HepG2 (cell line): Measurements from ENCODE around the gene TEX51. TPM values are rescaled to one million over a fixed set of nuclear protein-coding genes. Genes with fewer than 3 reads are reported as not detected.

Source experiments
- FOXA1 ChIP-seq, 2 experiments: fragments of 450-650 bp in 1 of 2; sonication (generic) in 1 of 2; formaldehyde crosslinking in 1 of 2; IDR thresholded peaks; 2 replicates each; pipeline versions ENCODE4 v1.4.0 to v1.6.1; 2016 to 2020; ENCODE audit warnings: missing genetic modification reagents in 1 of 2
- NBN ChIP-seq: fragments of 450-650 bp; conservative IDR thresholded peaks from 2 replicates; pipeline ENCODE4 v1.6.1; 2017
- NFATC3 ChIP-seq: sonication (generic); formaldehyde crosslinking; IDR thresholded peaks from 2 replicates; pipeline ENCODE4 v1.5.1; 2020; ENCODE audit warnings: mild to moderate bottlenecking, missing genetic modification reagents
- PLRG1 ChIP-seq: fragments of 450-650 bp; conservative IDR thresholded peaks from 2 replicates; pipeline ENCODE4 v1.6.1; 2016
- TMF1 ChIP-seq: sonication (generic); formaldehyde crosslinking; IDR thresholded peaks from 2 replicates; pipeline ENCODE4 v1.8.1; 2022; ENCODE audit warnings: low read depth, missing genetic modification reagents
- polyA plus RNA-seq, 8 experiments: library from polyadenylated mRNA; depleted of rRNA in 3 of 8; stranded (reverse) in 7 of 8; unstranded in 1 of 8; fragments of >200 nt; fragmentation: Illumina TruSeq in 4 of 8; extraction: Trizol in 4 of 8; gene quantifications; 2 replicates each; pipeline versions ENCODE4 v1.2.1 to v1.2.3, GENCODE V29; 2011 to 2016; ENCODE audit warnings: low read depth in 4 of 8, missing spikeins in 1 of 8, mixed read lengths in 1 of 8; ENCODE audit not compliant: insufficient read depth in 1 of 8
- total RNA-seq, 5 experiments: library from RNA; depleted of rRNA; stranded (reverse); fragments of >200 nt; fragmentation: Illumina TruSeq; extraction: Trizol; gene quantifications; 2 replicates each; pipeline ENCODE4 v1.2.3, GENCODE V29; 2016; ENCODE audit warnings: low read depth in 1 of 5
- TF ChIP-seq, protein P1 (sequence below): sonication (generic); formaldehyde crosslinking; IDR thresholded peaks from 2 replicates; pipeline ENCODE4 v1.4.0; 2020; ENCODE audit warnings: low read depth, missing genetic modification reagents
- TF ChIP-seq, protein P2 (sequence below): sonication (generic); formaldehyde crosslinking; IDR thresholded peaks from 2 replicates; pipeline ENCODE4 v1.5.0; 2020; ENCODE audit warnings: mild to moderate bottlenecking, missing genetic modification reagents, borderline replicate concordance
- TF ChIP-seq, protein P3 (sequence below): sonication (generic); formaldehyde crosslinking; IDR thresholded peaks from 2 replicates; pipeline ENCODE4 v1.4.0; 2020; ENCODE audit warnings: missing genetic modification reagents, borderline replicate concordance
- TF ChIP-seq, protein P4 (sequence below): sonication (generic); formaldehyde crosslinking; IDR thresholded peaks from 2 replicates; pipeline ENCODE4 v1.4.0; 2020; ENCODE audit warnings: missing genetic modification reagents, mild to moderate bottlenecking, borderline replicate concordance

Gene TEX51
- total and polyA plus RNA-seq, 2 of the 13 experiments (the other 11 are each of a cell fraction or from before 2014, with no cell fraction given) = not detected

DNA sequence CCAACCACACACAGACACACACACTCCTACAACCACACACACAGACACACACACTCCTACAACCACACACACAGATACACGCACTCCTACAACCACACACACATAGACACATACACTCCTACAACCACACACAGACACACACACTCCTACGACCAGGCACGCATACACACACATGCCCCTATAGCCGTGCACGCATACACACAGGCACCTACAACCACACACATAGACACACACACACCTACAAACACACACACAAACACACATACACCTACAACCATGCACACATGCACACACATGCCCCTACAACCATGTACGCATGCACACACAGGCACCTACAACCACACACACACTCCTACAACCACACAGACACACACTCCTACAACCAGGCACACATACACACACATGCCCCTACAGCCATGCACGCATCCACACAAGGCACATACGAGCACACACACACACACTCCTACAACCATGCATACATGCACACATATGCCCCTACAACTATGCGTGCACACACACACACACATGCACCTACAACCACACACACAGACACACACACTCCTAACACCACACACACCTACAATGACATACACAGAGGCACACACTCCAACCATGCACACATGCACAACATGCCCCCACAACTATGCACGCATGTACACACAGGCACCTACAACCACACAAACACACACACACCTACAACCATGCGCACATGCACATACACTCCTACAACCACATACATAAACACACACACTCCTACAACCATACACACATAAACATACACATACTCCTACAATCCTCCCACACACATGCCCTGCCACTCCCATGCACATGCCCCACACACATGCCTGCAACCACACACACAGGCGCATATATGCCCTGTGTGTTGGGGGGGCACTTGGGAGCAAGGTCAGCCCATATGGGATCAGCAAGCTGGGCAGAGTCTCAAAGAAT is 19.1 kb upstream of the TEX51 start (continued):
- TF ChIP-seq, protein P1, sequence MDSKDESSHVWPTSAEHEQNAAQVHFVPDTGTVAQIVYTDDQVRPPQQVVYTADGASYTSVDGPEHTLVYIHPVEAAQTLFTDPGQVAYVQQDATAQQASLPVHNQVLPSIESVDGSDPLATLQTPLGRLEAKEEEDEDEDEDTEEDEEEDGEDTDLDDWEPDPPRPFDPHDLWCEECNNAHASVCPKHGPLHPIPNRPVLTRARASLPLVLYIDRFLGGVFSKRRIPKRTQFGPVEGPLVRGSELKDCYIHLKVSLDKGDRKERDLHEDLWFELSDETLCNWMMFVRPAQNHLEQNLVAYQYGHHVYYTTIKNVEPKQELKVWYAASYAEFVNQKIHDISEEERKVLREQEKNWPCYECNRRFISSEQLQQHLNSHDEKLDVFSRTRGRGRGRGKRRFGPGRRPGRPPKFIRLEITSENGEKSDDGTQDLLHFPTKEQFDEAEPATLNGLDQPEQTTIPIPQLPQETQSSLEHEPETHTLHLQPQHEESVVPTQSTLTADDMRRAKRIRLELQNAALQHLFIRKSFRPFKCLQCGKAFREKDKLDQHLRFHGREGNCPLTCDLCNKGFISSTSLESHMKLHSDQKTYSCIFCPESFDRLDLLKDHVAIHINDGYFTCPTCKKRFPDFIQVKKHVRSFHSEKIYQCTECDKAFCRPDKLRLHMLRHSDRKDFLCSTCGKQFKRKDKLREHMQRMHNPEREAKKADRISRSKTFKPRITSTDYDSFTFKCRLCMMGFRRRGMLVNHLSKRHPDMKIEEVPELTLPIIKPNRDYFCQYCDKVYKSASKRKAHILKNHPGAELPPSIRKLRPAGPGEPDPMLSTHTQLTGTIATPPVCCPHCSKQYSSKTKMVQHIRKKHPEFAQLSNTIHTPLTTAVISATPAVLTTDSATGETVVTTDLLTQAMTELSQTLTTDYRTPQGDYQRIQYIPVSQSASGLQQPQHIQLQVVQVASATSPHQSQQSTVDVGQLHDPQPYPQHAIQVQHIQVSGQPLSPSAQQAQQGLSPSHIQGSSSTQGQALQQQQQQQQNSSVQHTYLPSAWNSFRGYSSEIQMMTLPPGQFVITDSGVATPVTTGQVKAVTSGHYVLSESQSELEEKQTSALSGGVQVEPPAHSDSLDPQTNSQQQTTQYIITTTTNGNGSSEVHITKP (CRISPR knock-in tag) = no peak
- TF ChIP-seq, protein P2, sequence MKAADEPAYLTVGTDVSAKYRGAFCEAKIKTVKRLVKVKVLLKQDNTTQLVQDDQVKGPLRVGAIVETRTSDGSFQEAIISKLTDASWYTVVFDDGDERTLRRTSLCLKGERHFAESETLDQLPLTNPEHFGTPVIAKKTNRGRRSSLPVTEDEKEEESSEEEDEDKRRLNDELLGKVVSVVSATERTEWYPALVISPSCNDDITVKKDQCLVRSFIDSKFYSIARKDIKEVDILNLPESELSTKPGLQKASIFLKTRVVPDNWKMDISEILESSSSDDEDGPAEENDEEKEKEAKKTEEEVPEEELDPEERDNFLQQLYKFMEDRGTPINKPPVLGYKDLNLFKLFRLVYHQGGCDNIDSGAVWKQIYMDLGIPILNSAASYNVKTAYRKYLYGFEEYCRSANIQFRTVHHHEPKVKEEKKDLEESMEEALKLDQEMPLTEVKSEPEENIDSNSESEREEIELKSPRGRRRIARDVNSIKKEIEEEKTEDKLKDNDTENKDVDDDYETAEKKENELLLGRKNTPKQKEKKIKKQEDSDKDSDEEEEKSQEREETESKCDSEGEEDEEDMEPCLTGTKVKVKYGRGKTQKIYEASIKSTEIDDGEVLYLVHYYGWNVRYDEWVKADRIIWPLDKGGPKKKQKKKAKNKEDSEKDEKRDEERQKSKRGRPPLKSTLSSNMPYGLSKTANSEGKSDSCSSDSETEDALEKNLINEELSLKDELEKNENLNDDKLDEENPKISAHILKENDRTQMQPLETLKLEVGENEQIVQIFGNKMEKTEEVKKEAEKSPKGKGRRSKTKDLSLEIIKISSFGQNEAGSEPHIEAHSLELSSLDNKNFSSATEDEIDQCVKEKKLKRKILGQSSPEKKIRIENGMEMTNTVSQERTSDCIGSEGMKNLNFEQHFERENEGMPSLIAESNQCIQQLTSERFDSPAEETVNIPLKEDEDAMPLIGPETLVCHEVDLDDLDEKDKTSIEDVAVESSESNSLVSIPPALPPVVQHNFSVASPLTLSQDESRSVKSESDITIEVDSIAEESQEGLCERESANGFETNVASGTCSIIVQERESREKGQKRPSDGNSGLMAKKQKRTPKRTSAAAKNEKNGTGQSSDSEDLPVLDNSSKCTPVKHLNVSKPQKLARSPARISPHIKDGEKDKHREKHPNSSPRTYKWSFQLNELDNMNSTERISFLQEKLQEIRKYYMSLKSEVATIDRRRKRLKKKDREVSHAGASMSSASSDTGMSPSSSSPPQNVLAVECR (CRISPR knock-in tag) = no peak
- TF ChIP-seq PLRG1 (peak; percentile 15; the same call in 1 of the 2 replicates), FOXA1 (IDR thresholded peaks at IDR 0.05) (peak; percentile 3; the same call in 1 of the 2 replicates), FOXA1 (CRISPR knock-in tag; IDR thresholded peaks at IDR 0.05) (no peak), NBN (peak; percentile 74; the same call in 1 of the 2 replicates), TMF1 (CRISPR knock-in tag) (no peak), NFATC3 (CRISPR knock-in tag) (no peak)
- TF ChIP-seq, protein P3, sequence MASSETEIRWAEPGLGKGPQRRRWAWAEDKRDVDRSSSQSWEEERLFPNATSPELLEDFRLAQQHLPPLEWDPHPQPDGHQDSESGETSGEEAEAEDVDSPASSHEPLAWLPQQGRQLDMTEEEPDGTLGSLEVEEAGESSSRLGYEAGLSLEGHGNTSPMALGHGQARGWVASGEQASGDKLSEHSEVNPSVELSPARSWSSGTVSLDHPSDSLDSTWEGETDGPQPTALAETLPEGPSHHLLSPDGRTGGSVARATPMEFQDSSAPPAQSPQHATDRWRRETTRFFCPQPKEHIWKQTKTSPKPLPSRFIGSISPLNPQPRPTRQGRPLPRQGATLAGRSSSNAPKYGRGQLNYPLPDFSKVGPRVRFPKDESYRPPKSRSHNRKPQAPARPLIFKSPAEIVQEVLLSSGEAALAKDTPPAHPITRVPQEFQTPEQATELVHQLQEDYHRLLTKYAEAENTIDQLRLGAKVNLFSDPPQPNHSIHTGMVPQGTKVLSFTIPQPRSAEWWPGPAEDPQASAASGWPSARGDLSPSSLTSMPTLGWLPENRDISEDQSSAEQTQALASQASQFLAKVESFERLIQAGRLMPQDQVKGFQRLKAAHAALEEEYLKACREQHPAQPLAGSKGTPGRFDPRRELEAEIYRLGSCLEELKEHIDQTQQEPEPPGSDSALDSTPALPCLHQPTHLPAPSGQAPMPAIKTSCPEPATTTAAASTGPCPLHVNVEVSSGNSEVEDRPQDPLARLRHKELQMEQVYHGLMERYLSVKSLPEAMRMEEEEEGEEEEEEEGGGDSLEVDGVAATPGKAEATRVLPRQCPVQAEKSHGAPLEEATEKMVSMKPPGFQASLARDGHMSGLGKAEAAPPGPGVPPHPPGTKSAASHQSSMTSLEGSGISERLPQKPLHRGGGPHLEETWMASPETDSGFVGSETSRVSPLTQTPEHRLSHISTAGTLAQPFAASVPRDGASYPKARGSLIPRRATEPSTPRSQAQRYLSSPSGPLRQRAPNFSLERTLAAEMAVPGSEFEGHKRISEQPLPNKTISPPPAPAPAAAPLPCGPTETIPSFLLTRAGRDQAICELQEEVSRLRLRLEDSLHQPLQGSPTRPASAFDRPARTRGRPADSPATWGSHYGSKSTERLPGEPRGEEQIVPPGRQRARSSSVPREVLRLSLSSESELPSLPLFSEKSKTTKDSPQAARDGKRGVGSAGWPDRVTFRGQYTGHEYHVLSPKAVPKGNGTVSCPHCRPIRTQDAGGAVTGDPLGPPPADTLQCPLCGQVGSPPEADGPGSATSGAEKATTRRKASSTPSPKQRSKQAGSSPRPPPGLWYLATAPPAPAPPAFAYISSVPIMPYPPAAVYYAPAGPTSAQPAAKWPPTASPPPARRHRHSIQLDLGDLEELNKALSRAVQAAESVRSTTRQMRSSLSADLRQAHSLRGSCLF (CRISPR knock-in tag) = no peak
- TF ChIP-seq, protein P4, sequence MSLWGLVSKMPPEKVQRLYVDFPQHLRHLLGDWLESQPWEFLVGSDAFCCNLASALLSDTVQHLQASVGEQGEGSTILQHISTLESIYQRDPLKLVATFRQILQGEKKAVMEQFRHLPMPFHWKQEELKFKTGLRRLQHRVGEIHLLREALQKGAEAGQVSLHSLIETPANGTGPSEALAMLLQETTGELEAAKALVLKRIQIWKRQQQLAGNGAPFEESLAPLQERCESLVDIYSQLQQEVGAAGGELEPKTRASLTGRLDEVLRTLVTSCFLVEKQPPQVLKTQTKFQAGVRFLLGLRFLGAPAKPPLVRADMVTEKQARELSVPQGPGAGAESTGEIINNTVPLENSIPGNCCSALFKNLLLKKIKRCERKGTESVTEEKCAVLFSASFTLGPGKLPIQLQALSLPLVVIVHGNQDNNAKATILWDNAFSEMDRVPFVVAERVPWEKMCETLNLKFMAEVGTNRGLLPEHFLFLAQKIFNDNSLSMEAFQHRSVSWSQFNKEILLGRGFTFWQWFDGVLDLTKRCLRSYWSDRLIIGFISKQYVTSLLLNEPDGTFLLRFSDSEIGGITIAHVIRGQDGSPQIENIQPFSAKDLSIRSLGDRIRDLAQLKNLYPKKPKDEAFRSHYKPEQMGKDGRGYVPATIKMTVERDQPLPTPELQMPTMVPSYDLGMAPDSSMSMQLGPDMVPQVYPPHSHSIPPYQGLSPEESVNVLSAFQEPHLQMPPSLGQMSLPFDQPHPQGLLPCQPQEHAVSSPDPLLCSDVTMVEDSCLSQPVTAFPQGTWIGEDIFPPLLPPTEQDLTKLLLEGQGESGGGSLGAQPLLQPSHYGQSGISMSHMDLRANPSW (CRISPR knock-in tag) = no peak
